Kidney epithelial cell (primary cell): ENCODE data around the gene RWDD2A. TPM values are rescaled to one million over a fixed set of nuclear protein-coding genes. Genes with fewer than 3 reads are reported as not detected.

ENCODE experiments used
- DNase-seq: peaks from one replicate; pipeline ENCODE4 v3.0.0-alpha.2; 2010; ENCODE audit warnings: low read depth
- H3K27me3 ChIP-seq: 2 replicates; pipeline ENCODE4 v1.6.0; 2011; ENCODE audit warnings: low read length; ENCODE audit not compliant: control insufficient read depth, insufficient read depth
- H3K36me3 ChIP-seq: 2 replicates; pipeline ENCODE4 v1.5.1; 2011; ENCODE audit warnings: low read length; ENCODE audit not compliant: control insufficient read depth, insufficient read depth
- H3K4me3 ChIP-seq: 2 replicates; pipeline ENCODE4 v1.5.1; 2011; ENCODE audit warnings: low read depth, mild to moderate bottlenecking, control low read depth, low read length
- total RNA-seq: library from RNA; depleted of rRNA; stranded (reverse); fragments of >200 nt; gene quantifications from 2 replicates; pipeline ENCODE4 v1.2.3, GENCODE V29; 2015
- TF ChIP-seq, protein P1 (sequence below): IDR thresholded peaks from 2 replicates; pipeline ENCODE4 v1.5.1; 2011; ENCODE audit warnings: mild to moderate bottlenecking, moderate library complexity, low read length, control low read depth, inconsistent platforms; ENCODE audit not compliant: insufficient read depth, poor library complexity, severe bottlenecking

The RWDD2A gene
- total RNA-seq, 1 donor from 2014 or later: 4.6 TPM

DNA sequence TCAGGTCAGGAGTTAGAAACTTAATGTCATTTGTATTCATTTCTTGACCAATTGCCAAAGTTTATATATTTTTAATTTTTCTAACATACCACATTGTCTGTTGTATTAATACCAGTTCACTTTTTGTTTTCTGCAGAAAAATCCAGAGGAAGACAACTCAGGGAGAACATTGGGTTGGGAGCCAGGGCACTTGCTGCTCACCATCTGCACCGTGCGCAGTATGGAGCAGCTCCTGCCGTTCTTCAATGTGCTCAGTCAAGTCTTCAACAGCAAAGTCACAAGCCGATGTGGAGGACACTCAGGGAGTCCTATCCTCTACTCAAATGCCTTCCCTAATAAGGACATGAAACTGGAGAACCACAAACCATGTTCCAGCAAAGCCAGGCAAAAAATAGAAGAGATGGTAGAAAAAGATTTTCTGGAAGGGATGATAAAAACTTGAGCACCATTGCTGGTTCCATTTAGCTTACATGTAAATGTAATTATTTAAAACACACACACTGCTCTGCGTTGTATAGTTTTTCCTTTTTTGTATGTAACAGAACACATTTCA is 25.4 kb upstream of the RWDD2A start:
- Histone ChIP-seq H3K27me3 (no peaks in the 10 kb centered on the region), H3K36me3 (no peaks in the 10 kb centered on the region), H3K4me3 (no peak overlapping the region)
- TF ChIP-seq, protein P1, sequence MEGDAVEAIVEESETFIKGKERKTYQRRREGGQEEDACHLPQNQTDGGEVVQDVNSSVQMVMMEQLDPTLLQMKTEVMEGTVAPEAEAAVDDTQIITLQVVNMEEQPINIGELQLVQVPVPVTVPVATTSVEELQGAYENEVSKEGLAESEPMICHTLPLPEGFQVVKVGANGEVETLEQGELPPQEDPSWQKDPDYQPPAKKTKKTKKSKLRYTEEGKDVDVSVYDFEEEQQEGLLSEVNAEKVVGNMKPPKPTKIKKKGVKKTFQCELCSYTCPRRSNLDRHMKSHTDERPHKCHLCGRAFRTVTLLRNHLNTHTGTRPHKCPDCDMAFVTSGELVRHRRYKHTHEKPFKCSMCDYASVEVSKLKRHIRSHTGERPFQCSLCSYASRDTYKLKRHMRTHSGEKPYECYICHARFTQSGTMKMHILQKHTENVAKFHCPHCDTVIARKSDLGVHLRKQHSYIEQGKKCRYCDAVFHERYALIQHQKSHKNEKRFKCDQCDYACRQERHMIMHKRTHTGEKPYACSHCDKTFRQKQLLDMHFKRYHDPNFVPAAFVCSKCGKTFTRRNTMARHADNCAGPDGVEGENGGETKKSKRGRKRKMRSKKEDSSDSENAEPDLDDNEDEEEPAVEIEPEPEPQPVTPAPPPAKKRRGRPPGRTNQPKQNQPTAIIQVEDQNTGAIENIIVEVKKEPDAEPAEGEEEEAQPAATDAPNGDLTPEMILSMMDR: no peak
- no peak for DNase-seq

DNA sequence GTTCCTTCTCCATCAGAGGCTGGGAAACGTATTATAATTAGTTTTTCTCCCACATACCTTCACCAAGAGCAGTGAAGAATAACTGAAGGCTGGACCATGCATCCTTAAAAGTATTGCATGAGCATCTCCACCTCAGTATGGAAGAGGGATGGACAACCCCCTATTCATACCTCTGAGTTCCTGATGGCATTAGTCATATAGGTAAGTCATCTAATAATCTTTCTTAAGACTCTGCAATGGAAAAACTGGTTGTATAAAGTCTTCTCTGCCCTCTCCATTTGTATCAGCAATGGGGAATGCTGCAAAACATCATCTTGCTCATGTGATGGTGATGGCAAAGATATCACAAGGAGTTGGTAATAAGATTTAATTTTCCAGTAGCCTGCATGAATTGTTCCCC is 24.6 kb upstream of the RWDD2A start:
- Histone ChIP-seq H3K36me3 (no peaks in the 10 kb centered on the region), H3K27me3 (no peaks in the 10 kb centered on the region), H3K4me3 (no peak overlapping the region)
- DNase-seq: no peak
- TF ChIP-seq, protein P1: no peak

DNA sequence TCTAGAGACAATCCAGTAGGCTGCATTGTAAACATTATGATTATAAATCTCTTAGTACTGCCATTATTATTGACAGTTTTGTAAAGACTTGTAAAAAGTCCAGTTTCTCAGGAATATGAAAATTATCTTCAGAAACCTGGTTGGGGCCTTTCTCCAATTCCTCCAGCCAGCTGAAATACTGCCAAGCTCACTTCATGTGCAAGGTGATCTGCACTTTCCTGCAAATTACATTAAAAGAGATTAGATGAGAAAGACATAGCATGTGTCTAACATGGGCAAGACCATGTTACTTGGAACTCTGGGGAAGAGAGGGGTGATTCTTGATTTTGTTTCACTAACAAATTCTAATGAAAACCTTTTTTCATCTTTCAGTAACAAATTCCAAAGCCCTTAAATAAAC is 24.1 kb upstream of the RWDD2A start:
- no peak for DNase-seq
- H3K36me3 ChIP-seq: no peaks in the 10 kb centered on the region
- no peaks in the 10 kb centered on the region for H3K27me3 ChIP-seq
- TF ChIP-seq, protein P1: no peak
- H3K4me3 ChIP-seq: no peak overlapping the region

DNA sequence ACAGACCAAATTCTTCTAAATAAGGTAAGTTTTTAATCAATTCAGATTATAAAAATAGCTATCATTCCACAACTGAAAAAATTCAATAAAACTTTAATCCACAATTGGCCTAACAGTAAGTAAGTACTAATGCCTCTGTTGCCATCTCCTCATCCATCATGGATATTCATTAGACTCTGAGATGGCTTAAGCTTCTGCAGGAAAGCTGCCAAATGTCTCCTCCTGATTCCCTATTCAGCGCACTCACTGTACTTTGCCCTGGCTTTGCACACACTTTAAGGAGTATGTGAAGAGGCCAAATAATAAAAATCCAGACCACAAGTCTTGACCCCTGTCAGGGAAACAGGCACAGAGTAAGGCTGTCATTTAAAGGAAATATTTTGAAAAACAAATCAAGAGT is 23.6 kb upstream of the RWDD2A start:
- H3K36me3 ChIP-seq: no peaks in the 10 kb centered on the region
- no peak for DNase-seq
- TF ChIP-seq, protein P1: no peak
- H3K27me3 ChIP-seq: no peaks in the 10 kb centered on the region
- H3K4me3 ChIP-seq: no peak overlapping the region

DNA sequence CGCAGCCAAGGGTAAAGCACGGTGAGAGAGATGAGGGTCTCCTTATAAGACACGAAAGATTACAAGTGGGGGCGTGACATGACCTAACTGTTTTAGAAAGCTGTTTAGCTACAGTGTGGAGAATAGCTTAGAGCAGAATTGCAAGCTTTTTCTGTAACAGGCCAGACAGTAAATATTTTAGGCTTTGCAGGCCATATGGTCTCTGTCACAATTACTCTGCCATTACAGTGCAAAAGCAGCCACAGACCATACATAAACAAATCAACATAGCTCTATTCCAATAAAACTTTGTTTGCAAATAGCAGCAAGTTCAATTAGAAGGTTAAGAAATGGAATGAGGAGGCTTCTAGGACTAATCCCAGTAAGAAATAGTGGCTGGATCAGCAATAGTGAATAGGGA is 16.9 kb upstream of the RWDD2A start:
- no peaks in the 10 kb centered on the region for H3K27me3 ChIP-seq
- H3K4me3 ChIP-seq: no peak overlapping the region
- DNase-seq: no peak
- H3K36me3 ChIP-seq: peaks cover 1% of the 10 kb centered on the region
- TF ChIP-seq, protein P1: no peak

DNA sequence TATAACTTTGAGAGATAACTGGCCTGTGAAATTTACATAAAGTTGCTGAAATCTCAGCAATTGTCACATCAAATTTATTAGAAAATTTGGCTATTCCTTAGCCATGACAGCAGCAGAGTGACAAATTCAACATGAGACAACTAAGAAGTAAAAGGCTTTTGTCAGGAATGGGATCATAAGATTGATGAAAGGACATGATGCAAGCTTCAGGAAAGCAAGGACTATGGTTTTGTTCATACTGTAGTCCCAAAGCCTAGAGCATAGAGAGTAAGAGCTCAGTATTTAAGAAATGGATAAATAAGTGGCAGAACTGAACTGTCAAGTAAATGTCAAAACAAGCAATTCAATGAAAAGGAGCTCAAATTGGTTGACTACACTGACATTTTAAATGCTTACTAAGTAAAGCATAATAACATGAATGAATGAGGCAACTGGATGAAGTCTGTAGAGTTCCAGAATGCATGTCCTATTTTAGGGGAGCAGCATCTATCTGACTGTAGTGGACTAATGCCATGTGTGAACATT is 12.7 kb upstream of the RWDD2A start:
- TF ChIP-seq, protein P1: no peak
- H3K27me3 ChIP-seq: no peaks in the 10 kb centered on the region
- no peak overlapping the region for H3K4me3 ChIP-seq
- DNase-seq: no peak
- H3K36me3 ChIP-seq: peaks cover 1% of the 10 kb centered on the region
